ENCODE results near the gene ENDOG.
"Not testable (repeated sequence)": the region's sequence is repeated elsewhere in the genome, so short reads cannot be mapped to it uniquely, and the experiment has no call there.

Gene ENDOG

DNA sequence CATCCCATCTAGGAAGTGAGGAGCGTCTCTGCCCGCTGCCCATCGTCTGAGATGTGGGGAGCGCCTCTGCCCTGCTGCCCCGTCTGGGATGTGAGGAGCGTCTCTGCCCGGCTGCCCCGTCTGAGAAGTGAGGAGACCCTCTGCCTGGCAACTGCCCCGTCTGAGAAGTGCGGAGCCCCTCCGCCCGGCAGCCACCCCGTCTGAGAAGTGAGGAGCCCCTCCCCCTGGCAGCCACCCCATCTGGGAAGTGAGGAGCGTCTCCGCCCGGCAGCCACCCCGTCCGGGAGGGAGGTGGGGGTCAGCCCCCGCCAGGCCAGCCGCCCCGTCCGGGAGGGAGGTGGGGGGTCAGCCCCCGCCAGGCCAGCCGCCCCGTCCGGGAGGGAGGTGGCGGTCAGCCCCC lies 38.2 kb upstream of the ENDOG start:
- not testable (repeated sequence) for H2BK12ac ChIP-seq (ENCODE audit: low read length); H3K36me3 ChIP-seq (replicated peaks in 1 of 2; ENCODE audit: control insufficient read depth in 2 of 2, insufficient read depth in 2 of 2, low read length in 2 of 2); H3K4me1 ChIP-seq (ENCODE audit: control insufficient read depth in 2 of 2, insufficient read depth in 1 of 2, low read depth in 1 of 2, low read length in 2 of 2); H3K9ac ChIP-seq (ENCODE audit: low read depth, low read length, poor library complexity); H2AFZ ChIP-seq (ENCODE audit: low read length); H2BK120ac ChIP-seq (ENCODE audit: low read depth, low read length); H4K91ac ChIP-seq (ENCODE audit: low read depth, low read length, poor library complexity); H3K23ac ChIP-seq (ENCODE audit: low read depth, low read length, poor library complexity); H3K4ac ChIP-seq (ENCODE audit: low read length); H3K79me1 ChIP-seq (ENCODE audit: low read depth, low read length); DNase-seq (ENCODE audit: low spot score); H4K8ac ChIP-seq (ENCODE audit: low read depth, low read length); H2AK5ac ChIP-seq (ENCODE audit: low read depth, low read length); H3K4me3 ChIP-seq (ENCODE audit: low read length in 2 of 2); H3K4me2 ChIP-seq (ENCODE audit: insufficient read depth, low read length, poor library complexity, severe bottlenecking); H2BK5ac ChIP-seq (ENCODE audit: low read length); H3K14ac ChIP-seq (ENCODE audit: low read length); H3K18ac ChIP-seq (ENCODE audit: low read length); H3K27ac ChIP-seq (replicated peaks; ENCODE audit: low read length); H3K27me3 ChIP-seq (ENCODE audit: control insufficient read depth in 3 of 3, insufficient read depth in 3 of 3, low read depth in 1 of 3, low read length in 3 of 3); H2BK15ac ChIP-seq (ENCODE audit: low read length)
- H3K9me3 ChIP-seq (replicated peaks in 1 of 2; ENCODE audit: control insufficient read depth in 2 of 2, insufficient read depth in 1 of 2, low read depth in 1 of 2, low read length in 2 of 2): peaks cover 1 to 12% of the 10 kb centered on the region in 2 donors
- no CpG with 5 or more reads among the region's 27 CpGs for WGBS, 2 donors (ENCODE audit: extremely low coverage in 2 of 2, insufficient read length in 2 of 2, insufficient replicate concordance in 1 of 2)

GRCh38 chr9:128781187-128782070 lies 36.9 kb upstream of the ENDOG start:
- no peak overlapping the region for H3K9ac ChIP-seq (ENCODE audit: low read depth, low read length, poor library complexity)
- H3K27me3 ChIP-seq (ENCODE audit: control insufficient read depth in 3 of 3, insufficient read depth in 3 of 3, low read depth in 1 of 3, low read length in 3 of 3): no peaks in the 10 kb centered on the region
- H2BK12ac ChIP-seq (ENCODE audit: low read length): no peak overlapping the region
- no peak overlapping the region for H2AK5ac ChIP-seq (ENCODE audit: low read depth, low read length)
- H3K4me3 ChIP-seq (ENCODE audit: low read length in 2 of 2): no peak overlapping the region
- no peak overlapping the region for H3K14ac ChIP-seq (ENCODE audit: low read length)
- no peak overlapping the region for H3K23ac ChIP-seq (ENCODE audit: low read depth, low read length, poor library complexity)
- WGBS, 2 donors (ENCODE audit: extremely low coverage in 2 of 2, insufficient read length in 2 of 2, insufficient replicate concordance in 1 of 2): no CpG with 5 or more reads among the region's 7 CpGs
- H3K27ac ChIP-seq (replicated peaks; ENCODE audit: low read length): no peak overlapping the region
- H4K8ac ChIP-seq (ENCODE audit: low read depth, low read length): no peak overlapping the region
- peaks cover 0 to 2% of the 10 kb centered on the region in 2 donors for H3K4me1 ChIP-seq (ENCODE audit: control insufficient read depth in 2 of 2, insufficient read depth in 1 of 2, low read depth in 1 of 2, low read length in 2 of 2)
- H4K91ac ChIP-seq (ENCODE audit: low read depth, low read length, poor library complexity): no peak overlapping the region
- H3K4ac ChIP-seq (ENCODE audit: low read length): no peak overlapping the region
- no peaks in the 10 kb centered on the region for H3K79me1 ChIP-seq (ENCODE audit: low read depth, low read length)
- no peaks in the 10 kb centered on the region for H3K36me3 ChIP-seq (replicated peaks in 1 of 2; ENCODE audit: control insufficient read depth in 2 of 2, insufficient read depth in 2 of 2, low read length in 2 of 2)
- H3K18ac ChIP-seq (ENCODE audit: low read length): no peak overlapping the region
- H2BK120ac ChIP-seq (ENCODE audit: low read depth, low read length): no peak overlapping the region
- no peak for DNase-seq (ENCODE audit: low spot score)
- no peak overlapping the region for H3K4me2 ChIP-seq (ENCODE audit: insufficient read depth, low read length, poor library complexity, severe bottlenecking)
- H3K9me3 ChIP-seq (replicated peaks in 1 of 2; ENCODE audit: control insufficient read depth in 2 of 2, insufficient read depth in 1 of 2, low read depth in 1 of 2, low read length in 2 of 2): peaks cover 1 to 8% of the 10 kb centered on the region in 2 donors
- no peak overlapping the region for H2BK5ac ChIP-seq (ENCODE audit: low read length)
- H2BK15ac ChIP-seq (ENCODE audit: low read length): no peak overlapping the region
- no peak overlapping the region for H2AFZ ChIP-seq (ENCODE audit: low read length)

GRCh38 chr9:128782669-128783068 lies 35.6 kb upstream of the ENDOG start:
- Histone ChIP-seq H2BK12ac (ENCODE audit: low read length) (no peak overlapping the region), H2BK15ac (ENCODE audit: low read length) (no peak overlapping the region), H3K4ac (ENCODE audit: low read length) (no peak overlapping the region), H2AFZ (ENCODE audit: low read length) (no peak overlapping the region), H3K9ac (ENCODE audit: low read depth, low read length, poor library complexity) (no peak overlapping the region), H4K91ac (ENCODE audit: low read depth, low read length, poor library complexity) (no peak overlapping the region), H3K4me2 (ENCODE audit: insufficient read depth, low read length, poor library complexity, severe bottlenecking) (no peak overlapping the region), H4K8ac (ENCODE audit: low read depth, low read length) (no peak overlapping the region), H3K27me3 (ENCODE audit: control insufficient read depth in 3 of 3, insufficient read depth in 3 of 3, low read depth in 1 of 3, low read length in 3 of 3) (no peaks in the 10 kb centered on the region), H3K18ac (ENCODE audit: low read length) (no peak overlapping the region), H2AK5ac (ENCODE audit: low read depth, low read length) (no peak overlapping the region), H3K14ac (ENCODE audit: low read length) (no peak overlapping the region), H3K23ac (ENCODE audit: low read depth, low read length, poor library complexity) (no peak overlapping the region), H3K79me1 (ENCODE audit: low read depth, low read length) (no peaks in the 10 kb centered on the region), H3K4me1 (ENCODE audit: control insufficient read depth in 2 of 2, insufficient read depth in 1 of 2, low read depth in 1 of 2, low read length in 2 of 2) (peaks cover 0 to 3% of the 10 kb centered on the region in 2 donors), H2BK120ac (ENCODE audit: low read depth, low read length) (no peak overlapping the region), H2BK5ac (ENCODE audit: low read length) (no peak overlapping the region), H3K4me3 (ENCODE audit: low read length in 2 of 2) (no peak overlapping the region), H3K9me3 (replicated peaks in 1 of 2; ENCODE audit: control insufficient read depth in 2 of 2, insufficient read depth in 1 of 2, low read depth in 1 of 2, low read length in 2 of 2) (peaks cover 1 to 8% of the 10 kb centered on the region in 2 donors), H3K36me3 (replicated peaks in 1 of 2; ENCODE audit: control insufficient read depth in 2 of 2, insufficient read depth in 2 of 2, low read length in 2 of 2) (no peaks in the 10 kb centered on the region), H3K27ac (replicated peaks; ENCODE audit: low read length) (no peak overlapping the region)
- no peak for DNase-seq (ENCODE audit: low spot score)
- WGBS, 2 donors (ENCODE audit: extremely low coverage in 2 of 2, insufficient read length in 2 of 2, insufficient replicate concordance in 1 of 2): no CpG with 5 or more reads among the region's 1 CpG

GRCh38 chr9:128785427-128785826 lies 32.9 kb upstream of the ENDOG start:
- no peak overlapping the region for H3K9ac ChIP-seq (ENCODE audit: low read depth, low read length, poor library complexity)
- no peak overlapping the region for H2AFZ ChIP-seq (ENCODE audit: low read length)
- H3K4me3 ChIP-seq (ENCODE audit: low read length in 2 of 2): no peak overlapping the region
- no CpG with 5 or more reads among the region's 6 CpGs for WGBS, 2 donors (ENCODE audit: extremely low coverage in 2 of 2, insufficient read length in 2 of 2, insufficient replicate concordance in 1 of 2)
- H2AK5ac ChIP-seq (ENCODE audit: low read depth, low read length): no peak overlapping the region
- peaks cover 2 to 8% of the 10 kb centered on the region in 2 donors for H3K4me1 ChIP-seq (ENCODE audit: control insufficient read depth in 2 of 2, insufficient read depth in 1 of 2, low read depth in 1 of 2, low read length in 2 of 2)
- no peak overlapping the region for H2BK120ac ChIP-seq (ENCODE audit: low read depth, low read length)
- no peak overlapping the region for H3K14ac ChIP-seq (ENCODE audit: low read length)
- H3K4me2 ChIP-seq (ENCODE audit: insufficient read depth, low read length, poor library complexity, severe bottlenecking): no peak overlapping the region
- H3K27ac ChIP-seq (replicated peaks; ENCODE audit: low read length): no peak overlapping the region
- peaks cover 0 to 15% of the 10 kb centered on the region in 2 donors for H3K36me3 ChIP-seq (replicated peaks in 1 of 2; ENCODE audit: control insufficient read depth in 2 of 2, insufficient read depth in 2 of 2, low read length in 2 of 2)
- no peak for DNase-seq (ENCODE audit: low spot score)
- H3K9me3 ChIP-seq (replicated peaks in 1 of 2; ENCODE audit: control insufficient read depth in 2 of 2, insufficient read depth in 1 of 2, low read depth in 1 of 2, low read length in 2 of 2): peaks cover 1 to 8% of the 10 kb centered on the region in 2 donors
- no peaks in the 10 kb centered on the region for H3K27me3 ChIP-seq (ENCODE audit: control insufficient read depth in 3 of 3, insufficient read depth in 3 of 3, low read depth in 1 of 3, low read length in 3 of 3)
- no peaks in the 10 kb centered on the region for H3K79me1 ChIP-seq (ENCODE audit: low read depth, low read length)
- no peak overlapping the region for H4K8ac ChIP-seq (ENCODE audit: low read depth, low read length)
- no peak overlapping the region for H2BK15ac ChIP-seq (ENCODE audit: low read length)
- H2BK12ac ChIP-seq (ENCODE audit: low read length): no peak overlapping the region
- H2BK5ac ChIP-seq (ENCODE audit: low read length): no peak overlapping the region
- H3K4ac ChIP-seq (ENCODE audit: low read length): no peak overlapping the region
- H3K23ac ChIP-seq (ENCODE audit: low read depth, low read length, poor library complexity): no peak overlapping the region
- H3K18ac ChIP-seq (ENCODE audit: low read length): no peak overlapping the region
- no peak overlapping the region for H4K91ac ChIP-seq (ENCODE audit: low read depth, low read length, poor library complexity)
